Esophagus muscularis mucosa (tissue), 4 donors: Measurements from ENCODE around the gene FPR1. TPM values are rescaled to one million over a fixed set of nuclear protein-coding genes. Genes with fewer than 3 reads are reported as not detected.

ENCODE experiments used
- DNase-seq: peaks from one replicate; pipeline ENCODE4 v3.0.0-alpha.2; 2017; ENCODE audit errors: extremely low spot score
- H3K27ac ChIP-seq, 4 donors: fragments of 200-600 bp; sonication (generic); replicated peaks in 1 of 4; 1 replicate in 3 of 4; 2 replicates in 1 of 4; pipeline ENCODE4 v1.5.1; 2016 to 2019; ENCODE audit warnings: mild to moderate bottlenecking in 1 of 4
- H3K27me3 ChIP-seq, 4 donors: fragments of 200-600 bp; sonication (generic); one replicate each; pipeline versions ENCODE4 v1.5.1 to v1.6.0; 2016 to 2019
- H3K36me3 ChIP-seq, 4 donors: fragments of 200-600 bp; sonication (generic); one replicate each; pipeline ENCODE4 v1.5.1; 2016 to 2019
- H3K4me1 ChIP-seq, 4 donors: fragments of 200-600 bp; sonication (generic); one replicate each; pipeline ENCODE4 v1.5.1; 2016 to 2019
- H3K4me3 ChIP-seq, 4 donors: fragments of 200-600 bp; sonication (generic); 1 replicate in 2 of 4; 2 replicates in 2 of 4; pipeline ENCODE4 v1.5.1; 2016 to 2019; ENCODE audit warnings: mild to moderate bottlenecking in 4 of 4, moderate library complexity in 1 of 4
- H3K9me3 ChIP-seq, 4 donors: fragments of 200-600 bp; sonication (generic); 1 replicate in 3 of 4; 2 replicates in 1 of 4; pipeline ENCODE4 v1.5.1; 2016 to 2019
- CTCF ChIP-seq, 3 experiments: fragments of 200-600 bp in 2 of 3; fragments of 450-650 bp in 1 of 3; sonication (generic) in 2 of 3; IDR thresholded peaks; one replicate each; pipeline ENCODE4 v1.5.1; 2017 to 2019; ENCODE audit warnings: antibody characterized with exemption in 3 of 3, mild to moderate bottlenecking in 2 of 3, moderate library complexity in 1 of 3
- EP300 ChIP-seq: sonication (generic); formaldehyde crosslinking; IDR thresholded peaks from one replicate; pipeline ENCODE4 v1.6.1; 2017; ENCODE audit warnings: antibody characterized with exemption
- POLR2A ChIP-seq: fragments of 450-650 bp; IDR thresholded peaks from one replicate; pipeline ENCODE4 v1.6.1; 2017; ENCODE audit warnings: antibody characterized with exemption, moderate library complexity, mild to moderate bottlenecking, low read depth
- POLR2AphosphoS5 ChIP-seq, 2 donors: sonication (generic); formaldehyde crosslinking; IDR thresholded peaks; one replicate each; pipeline ENCODE4 v1.6.1; 2017; ENCODE audit warnings: antibody characterized with exemption in 2 of 2
- WGBS: methylation state at CpG from one replicate; pipeline ENCODE4 v1.1.5; 2018; 5-methylcytosine and 5-hydroxymethylcytosine counted together
- intact Hi-C: fragments of 100-400 bp; cut with DNase I; formaldehyde crosslinking; loops from one replicate; pipeline ENCODE4 v1.15.1; 2023
- total RNA-seq, 4 donors: library from RNA; depleted of rRNA; stranded (reverse); fragments of >200 nt; gene quantifications; one replicate each; pipeline versions ENCODE4 v1.1.0 to v1.2.1, GENCODE V29; 2016

Gene FPR1
- total RNA-seq, 4 donors from 2014 or later, result 3.7 to 38.9 (median 7.7) TPM

GRCh38 chr19:51727349-51727880 lies 24.3 kb downstream of the FPR1 start:
- 79% methylated on average over 7 of the region's 7 CpGs for whole genome bisulfite sequencing
- DNase-seq, result no peak
- peaks cover 0 to 88% (median 10%) of the 10 kb centered on the region in 4 donors for H3K27me3 ChIP-seq
- intact Hi-C loops, result no loop called here
- H3K4me3 ChIP-seq, result no peak overlapping the region
- no peaks in the 10 kb centered on the region for H3K36me3 ChIP-seq
- TF ChIP-seq POLR2A (no peak), EP300 (no peak), CTCF (IDR thresholded peaks at IDR 0.05) (no peak), POLR2AphosphoS5 (IDR thresholded peaks at IDR 0.05) (no peak)
- no peaks in the 10 kb centered on the region for H3K9me3 ChIP-seq
- peaks cover 0 to 10% (median 8%) of the 10 kb centered on the region in 4 donors for H3K4me1 ChIP-seq
- H3K27ac ChIP-seq, result no peak overlapping the region

GRCh38 chr19:51726049-51726448 lies 25.6 kb downstream of the FPR1 start:
- intact Hi-C loops, result no loop called here
- WGBS, result 20% methylated on average over 9 of the region's 14 CpGs
- no peaks in the 10 kb centered on the region for H3K36me3 ChIP-seq
- no peaks in the 10 kb centered on the region for H3K9me3 ChIP-seq
- H3K4me3 ChIP-seq, result no peak overlapping the region
- H3K4me1 ChIP-seq, result peaks cover 0 to 10% (median 8%) of the 10 kb centered on the region in 4 donors
- TF ChIP-seq EP300 (no peak), POLR2AphosphoS5 (IDR thresholded peaks at IDR 0.05) (peak; percentile 38 to 54)
- peaks cover 0 to 92% (median 10%) of the 10 kb centered on the region in 4 donors for H3K27me3 ChIP-seq
- no peak overlapping the region for H3K27ac ChIP-seq
- DNase-seq, result no peak

GRCh38 chr19:51724543-51724942 lies 27.1 kb downstream of the FPR1 start:
- no peak for DNase-seq
- Histone ChIP-seq H3K4me3 (no peak overlapping the region), H3K27ac (no peak overlapping the region), H3K9me3 (no peaks in the 10 kb centered on the region), H3K27me3 (peaks cover 0 to 95% (median 19%) of the 10 kb centered on the region in 4 donors), H3K4me1 (peaks cover 4 to 14% (median 13%) of the 10 kb centered on the region in 4 donors), H3K36me3 (no peaks in the 10 kb centered on the region)
- no peak for TF ChIP-seq CTCF (IDR thresholded peaks at IDR 0.05)
- no peak for TF ChIP-seq POLR2AphosphoS5 (IDR thresholded peaks at IDR 0.05)
- TF ChIP-seq POLR2A, result no peak
- no peak for TF ChIP-seq EP300
- intact Hi-C loops, result no loop called here
- 56% methylated on average over 14 of the region's 15 CpGs for WGBS

- no peak for TF ChIP-seq POLR2AphosphoS5 (IDR thresholded peaks at IDR 0.05)
- no peak for TF ChIP-seq POLR2A
- TF ChIP-seq CTCF (IDR thresholded peaks at IDR 0.05), result no peak
- intact Hi-C loops, result no loop called here
- H3K27me3 ChIP-seq, result peaks cover 0 to 94% (median 22%) of the 10 kb centered on the region in 4 donors
- H3K36me3 ChIP-seq, result no peaks in the 10 kb centered on the region
- no peak overlapping the region for H3K27ac ChIP-seq
- no peak overlapping the region for H3K4me3 ChIP-seq
- DNase-seq, result no peak
- H3K4me1 ChIP-seq, result peaks cover 10 to 19% (median 19%) of the 10 kb centered on the region in 4 donors
- 63% methylated on average over 2 of the region's 2 CpGs for WGBS
- no peaks in the 10 kb centered on the region for H3K9me3 ChIP-seq
These were observed 29.2 kb downstream of the FPR1 start for GRCh38 chr19:51722492-51722891.

GRCh38 chr19:51721905-51722304 lies 29.8 kb downstream of the FPR1 start:
- no peak for DNase-seq
- intact Hi-C loops, result no loop called here
- peaks cover 10 to 19% (median 19%) of the 10 kb centered on the region in 4 donors for H3K4me1 ChIP-seq
- H3K27ac ChIP-seq, result no peak overlapping the region
- no peak overlapping the region for H3K4me3 ChIP-seq
- H3K36me3 ChIP-seq, result no peaks in the 10 kb centered on the region
- peaks cover 0 to 92% (median 22%) of the 10 kb centered on the region in 4 donors for H3K27me3 ChIP-seq
- no peaks in the 10 kb centered on the region for H3K9me3 ChIP-seq
- 64% methylated on average over 7 of the region's 7 CpGs for WGBS
- TF ChIP-seq POLR2A, result no peak
- no peak for TF ChIP-seq EP300
- TF ChIP-seq CTCF (IDR thresholded peaks at IDR 0.05), result no peak
- TF ChIP-seq POLR2AphosphoS5 (IDR thresholded peaks at IDR 0.05), result no peak
